Progenitor cell of endocrine pancreas (in vitro differentiated cells): ENCODE results near the gene IGFLR1. TPM values are rescaled to one million over a fixed set of nuclear protein-coding genes. Genes with fewer than 3 reads are reported as not detected.
A peak's percentile ranks its signal among the peaks of the same experiment; 100 is the strongest.

Source experiments
- DNase-seq: peaks from one replicate; pipeline ENCODE4 v3.0.0; 2021; ENCODE audit warnings: low spot score; ENCODE audit not compliant: unreplicated experiment
- H3K27ac Mint-ChIP-seq: 2 replicates; pipeline ENCODE4 v1.8.0; 2021; ENCODE audit warnings: mild to moderate bottlenecking, moderate library complexity, mixed read lengths
- H3K27me3 Mint-ChIP-seq: 2 replicates; pipeline ENCODE4 v1.8.0; 2021; ENCODE audit warnings: mixed read lengths
- H3K36me3 Mint-ChIP-seq: 2 replicates; pipeline ENCODE4 v1.8.0; 2022; ENCODE audit warnings: mixed read lengths; ENCODE audit not compliant: insufficient read depth
- H3K4me1 Mint-ChIP-seq: 2 replicates; pipeline ENCODE4 v1.8.0; 2021; ENCODE audit warnings: low read depth, mixed read lengths
- H3K4me3 Mint-ChIP-seq: 2 replicates; pipeline ENCODE4 v1.8.0; 2021; ENCODE audit warnings: low read depth, mild to moderate bottlenecking, moderate library complexity, mixed read lengths
- H3K9me3 Mint-ChIP-seq: 2 replicates; pipeline ENCODE4 v1.8.0; 2021; ENCODE audit warnings: low read depth, mixed read lengths
- CTCF ChIP-seq: fragments of 200-600 bp; sonication (generic); IDR thresholded peaks from one replicate; pipeline ENCODE4 v1.5.0; 2021; ENCODE audit warnings: antibody characterized with exemption, mild to moderate bottlenecking; ENCODE audit not compliant: unreplicated experiment
- total RNA-seq: library from RNA; stranded (reverse); gene quantifications from 2 replicates; pipeline ENCODE4 v1.2.1, GENCODE V29; 2021

IGFLR1 gene
- total RNA-seq, 1 donor from 2014 or later, result 5.1 TPM

GRCh38 chr19:35746087-35746462, 3.8 kb upstream of the IGFLR1 start:
- peaks cover 30% of the 10 kb centered on the region for H3K4me1 Mint-ChIP-seq
- peaks cover 3% of the 10 kb centered on the region for H3K36me3 Mint-ChIP-seq
- H3K27me3 Mint-ChIP-seq, result no peaks in the 10 kb centered on the region
- DNase-seq, result no peak
- TF ChIP-seq CTCF, result no peak
- peak overlapping the region; percentile 98 for H3K4me3 Mint-ChIP-seq
- no peaks in the 10 kb centered on the region for H3K9me3 Mint-ChIP-seq
- H3K27ac Mint-ChIP-seq, result peak overlapping the region; percentile 100

- DNase-seq, result peak; percentile 93
- Mint-ChIP-seq H3K9me3 (no peaks in the 10 kb centered on the region), H3K36me3 (peaks cover 3% of the 10 kb centered on the region), H3K4me3 (peak within 1 kb of the TSS; percentile 98), H3K4me1 (peaks cover 32% of the 10 kb centered on the region), H3K27ac (peak within 1 kb of the TSS; percentile 100), H3K27me3 (no peaks in the 10 kb centered on the region)
- TF ChIP-seq CTCF, result no peak
Observed at GRCh38 chr19:35745328-35746086, 3.3 kb upstream of the IGFLR1 start, which contains the start of the genes PSENEN and U2AF1L4. PSENEN (plus strand) TSS chr19:35745651; CDS start chr19:35745931, 280 bp downstream. U2AF1L4 (minus strand) TSS chr19:35745418; CDS start chr19:35745391, 27 bp downstream.

GRCh38 chr19:35744430-35745327, 2.4 kb upstream of the IGFLR1 start:
- H3K27ac Mint-ChIP-seq, result peak overlapping the region; percentile 100
- H3K4me1 Mint-ChIP-seq, result peaks cover 31% of the 10 kb centered on the region
- H3K4me3 Mint-ChIP-seq, result peak overlapping the region; percentile 98
- H3K36me3 Mint-ChIP-seq, result peaks cover 3% of the 10 kb centered on the region
- no peaks in the 10 kb centered on the region for H3K27me3 Mint-ChIP-seq
- peak; percentile 48 for TF ChIP-seq CTCF
- no peaks in the 10 kb centered on the region for H3K9me3 Mint-ChIP-seq
- peak; percentile 88 for DNase-seq

- H3K27me3 Mint-ChIP-seq, result no peaks in the 10 kb centered on the region
- H3K36me3 Mint-ChIP-seq, result peaks cover 3% of the 10 kb centered on the region
- H3K4me1 Mint-ChIP-seq, result peaks cover 28% of the 10 kb centered on the region
- H3K27ac Mint-ChIP-seq, result peak overlapping the region; percentile 100
- no peak for DNase-seq
- no peak for TF ChIP-seq CTCF
- H3K4me3 Mint-ChIP-seq, result peak overlapping the region; percentile 98
- H3K9me3 Mint-ChIP-seq, result no peaks in the 10 kb centered on the region
Observed at GRCh38 chr19:35743640-35744429, 1.6 kb upstream of the IGFLR1 start.

- Mint-ChIP-seq H3K27me3 (no peaks in the 10 kb centered on the region), H3K4me3 (peak overlapping the region; percentile 76), H3K4me1 (peaks cover 14% of the 10 kb centered on the region), H3K9me3 (no peaks in the 10 kb centered on the region), H3K27ac (peak overlapping the region; percentile 98), H3K36me3 (peaks cover 7% of the 10 kb centered on the region)
- peak; percentile 19 for TF ChIP-seq CTCF
- DNase-seq, result no peak
Observed at GRCh38 chr19:35741203-35741515, 1.1 kb downstream of the IGFLR1 start.
